Uterus (tissue), 4 donors: ENCODE measurements around the gene CCSER1. TPM values are rescaled to one million over a fixed set of nuclear protein-coding genes. Genes with fewer than 3 reads are reported as not detected.

Experiments used
- DNase-seq, 2 donors: peaks; one replicate each; pipeline ENCODE4 v3.0.0-alpha.2; 2019 to 2020
- H3K27ac ChIP-seq, 2 donors: fragments of 200-600 bp; sonication (generic); 1 replicate in 1 of 2; 2 replicates in 1 of 2; pipeline ENCODE4 v1.5.1; 2016 to 2018
- H3K27me3 ChIP-seq, 2 donors: fragments of 200-600 bp; sonication (generic); one replicate each; pipeline ENCODE4 v1.5.1; 2018 to 2019; ENCODE audit warnings: control low read depth in 1 of 2
- H3K36me3 ChIP-seq, 2 donors: fragments of 200-600 bp; sonication (generic); one replicate each; pipeline ENCODE4 v1.5.1; 2019; ENCODE audit warnings: control low read depth in 1 of 2
- H3K4me1 ChIP-seq, 2 donors: fragments of 200-600 bp; sonication (generic); one replicate each; pipeline ENCODE4 v1.5.1; 2018 to 2019; ENCODE audit warnings: control low read depth in 1 of 2
- H3K4me3 ChIP-seq, 2 donors: fragments of 200-600 bp; sonication (generic); 1 replicate in 1 of 2; 2 replicates in 1 of 2; pipeline ENCODE4 v1.5.1; 2018 to 2019; ENCODE audit warnings: mild to moderate bottlenecking in 1 of 2
- H3K9me3 ChIP-seq, 2 donors: fragments of 200-600 bp; sonication (generic); one replicate each; pipeline ENCODE4 v1.5.1; 2019; ENCODE audit warnings: control low read depth in 1 of 2
- CTCF ChIP-seq, 4 experiments: fragments of 200-600 bp in 2 of 4; fragments of 450-650 bp in 2 of 4; sonication (generic) in 2 of 4; IDR thresholded peaks; one replicate each; pipeline ENCODE4 v1.5.1; 2016 to 2019; ENCODE audit warnings: antibody characterized with exemption in 4 of 4, mild to moderate bottlenecking in 2 of 4, moderate library complexity in 1 of 4
- POLR2A ChIP-seq, 2 donors: fragments of 450-650 bp; IDR thresholded peaks; one replicate each; pipeline ENCODE4 v1.6.1; 2016; ENCODE audit warnings: antibody characterized with exemption in 2 of 2, mild to moderate bottlenecking in 1 of 2, moderate library complexity in 1 of 2
- intact Hi-C: fragments of 100-400 bp; cut with DNase I; formaldehyde crosslinking; loops from one replicate; pipeline ENCODE4 v1.15.1; 2023; ENCODE audit warnings: low total_unique reads
- total RNA-seq, 4 donors: library from RNA; depleted of rRNA in 3 of 4; stranded (reverse); fragments of >200 nt in 3 of 4; gene quantifications; one replicate each; pipeline versions ENCODE4 v1.1.0 to v1.2.4, GENCODE V29; 2014 to 2023
- donor health status: DM: yes; HTN: yes; CAD: no.

CCSER1 gene
- total RNA-seq, 4 donors from 2014 or later = 2.8 to 54.7 (median 11.9) TPM

- Histone ChIP-seq H3K36me3 (no peaks in the 10 kb centered on the region), H3K4me3 (no peak overlapping the region), H3K27ac (no peak overlapping the region), H3K27me3 (no peaks in the 10 kb centered on the region), H3K9me3 (no peaks in the 10 kb centered on the region), H3K4me1 (no peaks in the 10 kb centered on the region)
- intact Hi-C loops = no loop called here
- no peak for DNase-seq
- TF ChIP-seq CTCF (IDR thresholded peaks at IDR 0.05) = no peak
- TF ChIP-seq POLR2A (IDR thresholded peaks at IDR 0.05) = no peak
Observed at GRCh38 chr4:91590260-91590659, 1463.1 kb downstream of the CCSER1 start.

- Histone ChIP-seq H3K27ac (no peak overlapping the region), H3K4me1 (no peaks in the 10 kb centered on the region), H3K9me3 (no peaks in the 10 kb centered on the region), H3K4me3 (no peak overlapping the region), H3K27me3 (no peaks in the 10 kb centered on the region), H3K36me3 (no peaks in the 10 kb centered on the region)
- no peak for TF ChIP-seq POLR2A (IDR thresholded peaks at IDR 0.05)
- no peak for TF ChIP-seq CTCF (IDR thresholded peaks at IDR 0.05)
- intact Hi-C loops = no loop called here
- DNase-seq = no peak
Observed at GRCh38 chr4:91592125-91592524, 1464.9 kb downstream of the CCSER1 start.

GRCh38 chr4:91596718-91597117 is 1469.5 kb downstream of the CCSER1 start:
- DNase-seq = no peak
- H3K4me1 ChIP-seq = no peaks in the 10 kb centered on the region
- H3K4me3 ChIP-seq = no peak overlapping the region
- TF ChIP-seq POLR2A (IDR thresholded peaks at IDR 0.05) = no peak
- no peak for TF ChIP-seq CTCF (IDR thresholded peaks at IDR 0.05)
- H3K36me3 ChIP-seq = no peaks in the 10 kb centered on the region
- no peaks in the 10 kb centered on the region for H3K9me3 ChIP-seq
- no peak overlapping the region for H3K27ac ChIP-seq
- intact Hi-C loops = no loop called here
- H3K27me3 ChIP-seq = no peaks in the 10 kb centered on the region

GRCh38 chr4:91598696-91599095 is 1471.5 kb downstream of the CCSER1 start:
- intact Hi-C loops = no loop called here
- Histone ChIP-seq H3K36me3 (no peaks in the 10 kb centered on the region), H3K4me3 (no peak overlapping the region), H3K4me1 (no peaks in the 10 kb centered on the region), H3K9me3 (no peaks in the 10 kb centered on the region), H3K27ac (no peak overlapping the region), H3K27me3 (no peaks in the 10 kb centered on the region)
- no peak for DNase-seq
- no peak for TF ChIP-seq CTCF (IDR thresholded peaks at IDR 0.05)
- no peak for TF ChIP-seq POLR2A (IDR thresholded peaks at IDR 0.05)

GRCh38 chr4:91600301-91600700 is 1473.1 kb downstream of the CCSER1 start:
- Histone ChIP-seq H3K27ac (no peak overlapping the region), H3K4me3 (no peak overlapping the region), H3K4me1 (no peaks in the 10 kb centered on the region), H3K9me3 (no peaks in the 10 kb centered on the region), H3K27me3 (no peaks in the 10 kb centered on the region), H3K36me3 (peaks cover 0 to 2% of the 10 kb centered on the region in 2 donors)
- no peak for TF ChIP-seq CTCF (IDR thresholded peaks at IDR 0.05)
- TF ChIP-seq POLR2A (IDR thresholded peaks at IDR 0.05) = no peak
- intact Hi-C loops = no loop called here
- DNase-seq = no peak
